GM12875 (cell line): ENCODE results near the gene ASPSCR1.

ENCODE experiments used
- H3K4me3 ChIP-seq: one replicate; pipeline ENCODE4 v1.5.1; 2011; ENCODE audit warnings: low read depth, low read length, control low read depth
- CTCF ChIP-seq: IDR thresholded peaks from 2 replicates; pipeline ENCODE4 v1.5.1; 2011; ENCODE audit warnings: low read depth, mild to moderate bottlenecking, control low read depth, inconsistent platforms, low read length, moderate library complexity, borderline replicate concordance; ENCODE audit not compliant: insufficient read depth

ASPSCR1 gene

GRCh38 chr17:82010575-82011525, 33.4 kb downstream of the ASPSCR1 start:
- no peak overlapping the region for H3K4me3 ChIP-seq
- TF ChIP-seq CTCF, result no peak

- TF ChIP-seq CTCF, result no peak
- no peak overlapping the region for H3K4me3 ChIP-seq
These were observed 34.3 kb downstream of the ASPSCR1 start for GRCh38 chr17:82011617-82012187.

- TF ChIP-seq CTCF, result no peak
- no peak overlapping the region for H3K4me3 ChIP-seq
These were observed 34.8 kb downstream of the ASPSCR1 start for GRCh38 chr17:82012261-82012639.

- no peak overlapping the region for H3K4me3 ChIP-seq
- TF ChIP-seq CTCF, result no peak
These were observed 35.3 kb downstream of the ASPSCR1 start for GRCh38 chr17:82012640-82013295.

GRCh38 chr17:82013341-82013740, 35.9 kb downstream of the ASPSCR1 start:
- no peak for TF ChIP-seq CTCF
- no peak overlapping the region for H3K4me3 ChIP-seq

- H3K4me3 ChIP-seq, result no peak overlapping the region
- TF ChIP-seq CTCF, result no peak
These were observed 36.4 kb downstream of the ASPSCR1 start for GRCh38 chr17:82013772-82014321.
